ENCODE measurements around the gene INPP5J. TPM values are rescaled to one million over a fixed set of nuclear protein-coding genes. Genes with fewer than 3 reads are reported as not detected.
A peak's percentile ranks its signal among the peaks of the same experiment; 100 is the strongest.
"Not testable (repeated sequence)": the region's sequence is repeated elsewhere in the genome, so short reads cannot be mapped to it uniquely, and the experiment has no call there.

Gene INPP5J
- total RNA-seq, 1 donor from 2014 or later, result under 0.01 TPM

DNA sequence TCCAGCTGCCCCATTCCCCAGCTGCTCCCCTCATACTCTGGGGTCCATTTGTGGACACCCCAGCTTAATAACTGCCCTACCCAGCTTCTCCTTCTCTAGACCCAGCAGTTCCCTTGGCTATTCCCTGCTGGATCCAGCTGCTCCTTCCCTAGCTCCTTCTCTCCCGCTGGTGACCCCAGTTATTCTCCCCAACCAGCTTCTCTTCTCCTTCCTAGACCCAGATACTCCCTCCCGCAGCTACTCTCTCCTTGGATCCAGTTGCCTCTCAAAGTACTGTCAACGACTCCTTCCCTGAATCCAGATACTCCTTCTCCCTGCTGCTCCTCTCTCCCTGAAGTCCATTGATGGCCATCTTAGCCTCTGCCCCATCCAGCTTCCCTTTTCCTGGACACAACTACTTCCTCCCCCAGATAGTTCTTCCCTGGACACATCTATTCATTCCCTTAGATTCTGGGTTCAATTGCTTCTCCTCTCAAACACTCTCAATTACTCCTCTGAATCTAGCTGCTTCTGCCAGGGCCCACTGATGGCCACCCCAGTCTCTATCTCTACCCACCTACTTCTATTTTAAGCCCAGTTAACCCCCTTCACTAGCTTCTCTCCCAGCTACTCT, 27.0 kb upstream of the INPP5J start:
- FAIRE-seq, result no peak
- H3K4me3 ChIP-seq (ENCODE audit: low read depth, low read length), result no peak overlapping the region
- no peak for DNase-seq (ENCODE audit: low read depth)
- no peaks in the 10 kb centered on the region for H3K27me3 ChIP-seq (ENCODE audit: control insufficient read depth, insufficient read depth, low read length)
- H3K36me3 ChIP-seq (ENCODE audit: control insufficient read depth, insufficient read depth, low read length), result peaks cover 67% of the 10 kb centered on the region
- TF ChIP-seq, protein P1, sequence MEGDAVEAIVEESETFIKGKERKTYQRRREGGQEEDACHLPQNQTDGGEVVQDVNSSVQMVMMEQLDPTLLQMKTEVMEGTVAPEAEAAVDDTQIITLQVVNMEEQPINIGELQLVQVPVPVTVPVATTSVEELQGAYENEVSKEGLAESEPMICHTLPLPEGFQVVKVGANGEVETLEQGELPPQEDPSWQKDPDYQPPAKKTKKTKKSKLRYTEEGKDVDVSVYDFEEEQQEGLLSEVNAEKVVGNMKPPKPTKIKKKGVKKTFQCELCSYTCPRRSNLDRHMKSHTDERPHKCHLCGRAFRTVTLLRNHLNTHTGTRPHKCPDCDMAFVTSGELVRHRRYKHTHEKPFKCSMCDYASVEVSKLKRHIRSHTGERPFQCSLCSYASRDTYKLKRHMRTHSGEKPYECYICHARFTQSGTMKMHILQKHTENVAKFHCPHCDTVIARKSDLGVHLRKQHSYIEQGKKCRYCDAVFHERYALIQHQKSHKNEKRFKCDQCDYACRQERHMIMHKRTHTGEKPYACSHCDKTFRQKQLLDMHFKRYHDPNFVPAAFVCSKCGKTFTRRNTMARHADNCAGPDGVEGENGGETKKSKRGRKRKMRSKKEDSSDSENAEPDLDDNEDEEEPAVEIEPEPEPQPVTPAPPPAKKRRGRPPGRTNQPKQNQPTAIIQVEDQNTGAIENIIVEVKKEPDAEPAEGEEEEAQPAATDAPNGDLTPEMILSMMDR (IDR thresholded peaks at IDR 0.05; ENCODE audit: insufficient read depth, low read length, severe bottlenecking), result no peak

DNA sequence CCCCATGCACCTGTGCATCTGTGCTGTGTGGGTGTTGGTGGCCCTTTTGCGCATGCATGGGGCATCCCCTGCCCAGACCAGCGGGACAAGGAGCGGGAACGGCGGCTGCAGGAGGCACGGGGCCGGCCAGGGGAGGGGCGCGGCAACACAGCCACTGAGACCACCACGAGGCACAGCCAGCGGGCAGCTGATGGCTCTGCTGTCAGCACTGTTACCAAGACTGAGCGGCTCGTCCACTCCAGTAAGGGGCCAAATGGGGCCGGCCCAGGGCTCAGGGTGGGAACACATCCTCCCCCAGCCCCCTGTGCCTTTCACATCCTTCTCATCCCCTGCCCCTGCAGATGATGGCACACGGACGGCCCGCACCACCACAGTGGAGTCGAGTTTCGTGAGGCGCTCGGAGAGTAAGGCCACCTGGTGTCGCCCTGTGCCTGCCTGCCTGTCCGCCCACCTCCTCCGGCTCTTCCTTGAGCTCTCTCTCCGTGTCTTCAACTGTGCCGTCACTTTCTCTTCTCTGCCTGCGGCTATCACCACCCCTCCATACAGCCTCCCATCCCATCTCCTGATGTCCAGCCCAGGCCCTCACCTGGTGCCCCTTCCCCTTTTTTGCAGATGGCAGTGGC, 26.0 kb upstream of the INPP5J start:
- Histone ChIP-seq H3K4me3 (ENCODE audit: low read depth, low read length) (no peak overlapping the region), H3K36me3 (ENCODE audit: control insufficient read depth, insufficient read depth, low read length) (peaks cover 61% of the 10 kb centered on the region), H3K27me3 (ENCODE audit: control insufficient read depth, insufficient read depth, low read length) (no peaks in the 10 kb centered on the region)
- no peak for FAIRE-seq
- TF ChIP-seq, protein P1 (IDR thresholded peaks at IDR 0.05; ENCODE audit: insufficient read depth, low read length, severe bottlenecking), result no peak
- DNase-seq (ENCODE audit: low read depth), result no peak

DNA sequence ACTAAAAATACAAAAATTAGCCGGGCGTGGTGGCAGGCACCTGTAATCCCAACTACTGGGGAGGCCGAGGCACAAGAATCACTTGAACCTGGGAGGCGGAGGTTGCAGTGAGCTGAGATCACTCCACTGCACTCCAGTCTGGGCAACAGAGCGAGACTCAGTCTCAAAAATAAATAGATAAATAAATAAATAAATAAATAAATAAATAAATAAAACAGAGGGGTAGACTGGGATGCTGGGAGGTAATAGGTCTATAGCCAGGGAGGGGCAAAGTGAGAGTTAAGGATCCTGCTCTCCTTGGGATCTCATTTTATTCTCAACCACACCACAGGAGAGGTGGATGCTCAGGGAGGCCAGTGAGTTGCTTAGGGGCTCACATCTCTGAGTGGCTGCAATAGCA, 25.2 kb upstream of the INPP5J start:
- peaks cover 54% of the 10 kb centered on the region for H3K36me3 ChIP-seq (ENCODE audit: control insufficient read depth, insufficient read depth, low read length)
- H3K27me3 ChIP-seq (ENCODE audit: control insufficient read depth, insufficient read depth, low read length), result not testable (repeated sequence)

DNA sequence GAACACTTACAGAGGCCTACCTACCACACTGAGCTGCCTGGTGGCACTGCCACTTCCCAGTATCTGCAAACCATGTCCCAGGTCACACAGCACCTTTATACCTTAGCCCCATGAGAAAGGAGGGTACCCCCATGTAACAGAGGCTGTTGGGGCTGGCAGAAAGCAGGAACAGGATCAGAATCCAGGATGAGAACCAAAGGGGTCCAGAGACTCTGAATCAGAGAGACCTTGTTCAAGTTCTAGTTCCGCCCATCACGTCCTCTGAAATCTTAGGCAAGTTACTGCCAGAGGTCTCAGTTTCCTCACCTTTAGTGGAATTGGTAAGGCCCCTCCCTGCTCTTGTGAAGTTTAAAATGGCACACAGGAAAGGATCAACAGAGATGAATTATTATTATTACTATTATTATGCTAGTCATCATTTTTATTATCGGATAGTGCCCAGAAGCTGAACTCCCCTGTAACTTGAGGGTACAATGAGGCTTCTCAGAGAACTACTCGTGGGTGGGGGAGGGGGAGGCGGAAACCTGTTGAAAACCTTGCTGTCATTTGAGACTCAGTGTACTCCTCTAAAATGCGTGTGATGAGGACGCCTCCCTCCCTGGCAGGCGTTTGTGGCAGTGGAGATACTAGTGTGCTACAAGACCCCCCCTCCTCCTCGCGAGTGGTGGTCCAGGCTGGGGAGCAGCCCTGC, 24.7 kb upstream of the INPP5J start:
- peaks cover 51% of the 10 kb centered on the region for H3K36me3 ChIP-seq (ENCODE audit: control insufficient read depth, insufficient read depth, low read length)
- no peaks in the 10 kb centered on the region for H3K27me3 ChIP-seq (ENCODE audit: control insufficient read depth, insufficient read depth, low read length)
- DNase-seq (ENCODE audit: low read depth) (no peak), FAIRE-seq (no peak)
- TF ChIP-seq, protein P1 (IDR thresholded peaks at IDR 0.05; ENCODE audit: insufficient read depth, low read length, severe bottlenecking), result no peak
- no peak overlapping the region for H3K4me3 ChIP-seq (ENCODE audit: low read depth, low read length)

More for the DNA sequence above, 25.2 kb upstream of the INPP5J start:
- H3K4me3 ChIP-seq (ENCODE audit: low read depth, low read length); DNase-seq (ENCODE audit: low read depth); FAIRE-seq: not testable (repeated sequence)

DNA sequence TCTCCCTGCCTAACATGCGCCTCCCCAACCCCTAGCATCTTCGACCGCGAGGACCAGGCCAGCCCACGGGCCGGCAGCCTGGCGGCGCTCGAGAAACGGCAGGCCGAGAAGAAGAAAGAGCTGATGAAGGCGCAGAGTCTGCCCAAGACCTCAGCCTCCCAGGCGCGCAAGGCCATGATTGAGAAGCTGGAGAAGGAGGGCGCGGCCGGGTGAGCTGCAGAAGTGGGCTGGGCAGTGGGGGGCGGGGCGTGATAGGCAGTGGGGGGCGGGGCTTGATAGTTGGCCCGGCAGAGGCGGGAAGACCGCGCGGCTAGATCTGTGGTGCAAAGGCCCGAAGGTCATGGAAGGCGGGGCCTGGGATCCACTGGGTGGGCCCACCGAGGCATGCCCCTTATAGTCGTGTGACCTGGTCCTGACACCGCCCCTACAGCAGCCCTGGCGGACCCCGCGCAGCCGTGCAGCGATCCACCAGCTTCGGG, 24.1 kb upstream of the INPP5J start:
- Histone ChIP-seq H3K36me3 (ENCODE audit: control insufficient read depth, insufficient read depth, low read length) (peaks cover 47% of the 10 kb centered on the region), H3K27me3 (ENCODE audit: control insufficient read depth, insufficient read depth, low read length) (no peaks in the 10 kb centered on the region), H3K4me3 (ENCODE audit: low read depth, low read length) (no peak overlapping the region)
- TF ChIP-seq, protein P1 (IDR thresholded peaks at IDR 0.05; ENCODE audit: insufficient read depth, low read length, severe bottlenecking), result no peak
- DNase-seq (ENCODE audit: low read depth), result no peak
- FAIRE-seq, result no peak

DNA sequence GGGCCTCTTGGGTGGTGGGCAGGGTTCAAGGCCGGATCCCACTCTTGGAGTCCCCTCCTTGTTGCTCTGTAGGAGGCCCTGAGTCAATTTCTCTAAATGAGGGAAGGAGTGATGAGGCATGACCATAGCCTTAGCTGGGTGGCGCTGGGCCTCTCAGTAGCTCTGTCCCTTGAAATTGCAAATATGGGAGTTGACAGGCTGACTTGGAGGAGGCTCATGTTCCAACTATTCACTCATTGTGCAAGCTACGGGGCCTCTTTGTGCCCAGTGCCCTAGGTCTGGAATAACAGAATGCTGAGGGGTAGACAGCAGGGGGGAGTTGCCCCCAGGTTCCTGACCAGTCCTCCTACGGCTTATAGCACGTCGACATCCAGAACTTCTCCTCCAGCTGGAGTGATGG, 23.4 kb upstream of the INPP5J start:
- peak; percentile 28 for FAIRE-seq
- H3K36me3 ChIP-seq (ENCODE audit: control insufficient read depth, insufficient read depth, low read length), result peaks cover 42% of the 10 kb centered on the region
- no peak for DNase-seq (ENCODE audit: low read depth)
- no peak overlapping the region for H3K4me3 ChIP-seq (ENCODE audit: low read depth, low read length)
- no peaks in the 10 kb centered on the region for H3K27me3 ChIP-seq (ENCODE audit: control insufficient read depth, insufficient read depth, low read length)
- TF ChIP-seq, protein P1 (IDR thresholded peaks at IDR 0.05; ENCODE audit: insufficient read depth, low read length, severe bottlenecking), result no peak
